ENCODE data around the gene BSPH1. TPM values are rescaled to one million over a fixed set of nuclear protein-coding genes. Genes with fewer than 3 reads are reported as not detected.

The BSPH1 gene
- total RNA-seq, 2 donors from 2014 or later, result not detected

DNA sequence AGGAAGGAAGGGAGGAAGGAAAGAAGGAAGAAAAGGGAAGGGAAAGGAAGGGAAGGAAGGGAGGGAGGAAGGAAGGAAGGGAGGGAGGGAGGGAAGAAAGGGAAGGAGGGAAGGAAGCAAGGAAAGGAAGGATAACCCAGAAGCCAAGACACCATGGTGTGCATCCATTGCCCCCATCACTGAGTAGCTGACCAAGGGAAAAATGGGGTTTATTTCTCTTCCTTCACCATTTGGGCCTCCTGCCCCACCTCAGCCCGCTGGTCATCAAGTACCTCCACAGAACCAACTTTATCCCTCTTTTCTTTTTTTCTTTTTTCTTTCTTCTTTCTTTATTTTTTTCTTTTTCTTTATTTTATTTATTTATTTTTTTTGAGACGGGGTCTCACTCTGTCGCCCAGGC lies 31.5 kb upstream of the BSPH1 start:
- Histone ChIP-seq H3K9me3 (no peaks in the 10 kb centered on the region), H3K36me3 (no peaks in the 10 kb centered on the region), H3K9ac (ENCODE audit: low read depth in 2 of 2, low read length in 2 of 2) (no peak overlapping the region), H3K4me3 (no peak overlapping the region), H3K27ac (no peak overlapping the region), H3K27me3 (no peaks in the 10 kb centered on the region), H3K4me1 (no peaks in the 10 kb centered on the region)
- no peak for TF ChIP-seq CTCF (IDR thresholded peaks at IDR 0.05)
- DNase-seq, result no peak
- intact Hi-C loops (cut with DNase I), result no loop called here

DNA sequence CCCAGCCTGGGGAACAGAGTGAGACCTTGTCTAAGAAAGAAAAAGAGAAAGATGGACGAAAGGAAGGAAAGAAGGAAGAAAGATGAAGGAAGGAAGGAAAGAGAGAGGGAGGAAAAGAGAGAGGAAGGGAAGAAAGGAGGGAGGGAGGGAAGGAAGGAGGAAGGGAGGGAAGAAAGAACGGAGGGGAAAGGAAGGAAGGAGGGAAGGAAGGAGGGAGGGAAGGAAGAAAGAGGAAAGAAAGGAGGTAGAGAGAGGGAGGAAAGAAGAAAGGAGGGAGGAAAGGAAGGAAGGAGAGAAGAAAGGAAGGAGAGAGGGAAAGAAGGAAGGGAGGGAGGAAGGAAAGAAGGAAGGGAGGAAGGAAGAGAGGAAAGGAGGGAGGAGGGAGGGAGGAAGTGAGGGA lies 31.0 kb upstream of the BSPH1 start:
- no peak for DNase-seq
- Histone ChIP-seq H3K9me3 (no peaks in the 10 kb centered on the region), H3K27ac (no peak overlapping the region), H3K27me3 (no peaks in the 10 kb centered on the region), H3K9ac (ENCODE audit: low read depth in 2 of 2, low read length in 2 of 2) (no peak overlapping the region), H3K36me3 (no peaks in the 10 kb centered on the region), H3K4me1 (no peaks in the 10 kb centered on the region), H3K4me3 (no peak overlapping the region)
- intact Hi-C loops (cut with DNase I), result no loop called here
- no peak for TF ChIP-seq CTCF (IDR thresholded peaks at IDR 0.05)

DNA sequence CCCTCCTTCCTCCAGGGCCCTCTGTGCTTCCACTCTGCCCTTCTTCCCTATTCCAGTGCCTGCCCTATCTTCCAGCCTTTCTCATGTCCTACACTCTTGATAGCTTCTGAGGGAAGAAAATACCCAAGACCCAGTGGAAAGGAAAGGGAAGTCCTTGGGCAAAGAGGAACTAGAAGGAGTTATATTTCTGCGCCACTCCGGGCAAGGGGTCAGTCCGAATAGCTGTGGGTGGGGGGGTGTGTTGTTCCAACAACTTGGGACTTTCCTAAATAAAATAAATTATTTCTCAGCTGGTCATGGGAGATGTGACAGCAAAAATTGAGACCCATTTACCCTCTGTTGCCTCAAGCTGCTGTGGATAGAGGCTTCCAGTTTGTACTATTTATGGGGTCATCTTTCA lies 28.7 kb upstream of the BSPH1 start:
- Histone ChIP-seq H3K36me3 (no peaks in the 10 kb centered on the region), H3K27ac (no peak overlapping the region), H3K9me3 (no peaks in the 10 kb centered on the region), H3K4me1 (no peaks in the 10 kb centered on the region), H3K9ac (ENCODE audit: low read depth in 2 of 2, low read length in 2 of 2) (no peak overlapping the region), H3K27me3 (peaks cover 4% of the 10 kb centered on the region), H3K4me3 (no peak overlapping the region)
- intact Hi-C loops (cut with DNase I), result no loop called here
- no peak for TF ChIP-seq CTCF (IDR thresholded peaks at IDR 0.05)
- no peak for DNase-seq

GRCh38 chr19:48010932-48011758 lies 19.2 kb upstream of the BSPH1 start:
- no peak overlapping the region for H3K27ac ChIP-seq
- no peaks in the 10 kb centered on the region for H3K9me3 ChIP-seq
- no peak overlapping the region for H3K4me3 ChIP-seq
- H3K36me3 ChIP-seq, result no peaks in the 10 kb centered on the region
- no peak for DNase-seq
- H3K4me1 ChIP-seq, result no peaks in the 10 kb centered on the region
- no peaks in the 10 kb centered on the region for H3K27me3 ChIP-seq
- intact Hi-C loops (cut with DNase I), result no loop called here
- H3K9ac ChIP-seq (ENCODE audit: low read depth in 2 of 2, low read length in 2 of 2), result no peak overlapping the region
- TF ChIP-seq CTCF (IDR thresholded peaks at IDR 0.05), result no peak

GRCh38 chr19:48006762-48007161 lies 14.8 kb upstream of the BSPH1 start:
- no peak overlapping the region for H3K4me3 ChIP-seq
- H3K9ac ChIP-seq (ENCODE audit: low read depth in 2 of 2, low read length in 2 of 2), result no peak overlapping the region
- H3K36me3 ChIP-seq, result no peaks in the 10 kb centered on the region
- H3K27me3 ChIP-seq, result no peaks in the 10 kb centered on the region
- TF ChIP-seq CTCF (IDR thresholded peaks at IDR 0.05), result no peak
- H3K9me3 ChIP-seq, result no peaks in the 10 kb centered on the region
- no peak for DNase-seq
- no peaks in the 10 kb centered on the region for H3K4me1 ChIP-seq
- intact Hi-C loops (cut with DNase I), result no loop called here
- no peak overlapping the region for H3K27ac ChIP-seq
